ENCODE results near the gene SLC50A1. TPM values are rescaled to one million over a fixed set of nuclear protein-coding genes. Genes with fewer than 3 reads are reported as not detected.

Gene SLC50A1
- total and polyA plus RNA-seq, 12 donors: 5.5 to 33.7 (median 8.2) TPM

DNA sequence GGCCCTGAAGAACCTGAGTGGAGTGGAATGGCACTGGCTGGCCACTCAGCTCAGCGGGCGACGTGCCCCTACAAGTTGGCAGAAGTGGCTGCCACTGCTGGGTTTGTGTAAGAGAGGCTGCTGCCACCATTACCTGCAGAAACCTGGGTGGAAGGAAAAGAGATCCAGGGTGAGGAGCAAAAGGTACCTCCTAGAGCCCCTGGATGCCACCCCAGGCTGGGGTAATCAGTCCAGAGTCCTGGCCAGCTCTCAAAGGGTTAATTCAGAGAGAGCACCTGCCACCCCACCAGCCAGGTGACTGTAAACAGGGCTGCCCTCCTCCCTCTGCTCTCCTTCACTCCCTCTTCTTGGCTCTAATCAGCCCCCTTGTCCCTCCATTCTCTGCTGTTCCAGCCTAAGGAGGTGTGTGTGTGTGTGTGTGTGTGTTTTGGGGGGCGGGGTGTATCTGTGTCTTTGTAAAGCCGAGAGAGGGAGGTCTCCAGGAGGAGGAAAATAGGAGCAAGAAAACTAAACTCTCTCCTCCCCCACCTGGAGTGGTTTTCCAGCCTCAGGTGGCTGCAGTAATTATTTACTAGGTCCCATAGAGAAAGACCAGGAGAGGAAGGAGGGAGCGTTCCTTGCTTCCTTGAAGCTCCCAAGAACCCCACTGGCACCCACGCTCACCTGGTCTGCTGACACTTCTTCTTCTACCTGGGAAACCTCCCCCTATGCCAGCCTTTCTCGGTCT lies 50.6 kb downstream of the SLC50A1 start:
- ATAC-seq: no peak
- intact Hi-C loops (cut with DNase I): no loop called here
- 77 to 82% methylated on average over 8 of the region's 8 CpGs for WGBS, 2 donors
- no peak for DNase-seq
- H3K9me3 ChIP-seq: no peaks in the 10 kb centered on the region
- no peaks in the 10 kb centered on the region for H3K27me3 ChIP-seq
- peak overlapping the region in 1 of 10 donors; percentile 75 for H3K27ac ChIP-seq
- no peak overlapping the region for H3K4me3 ChIP-seq
- H3K36me3 ChIP-seq: no peaks in the 10 kb centered on the region
- TF ChIP-seq, protein P1, sequence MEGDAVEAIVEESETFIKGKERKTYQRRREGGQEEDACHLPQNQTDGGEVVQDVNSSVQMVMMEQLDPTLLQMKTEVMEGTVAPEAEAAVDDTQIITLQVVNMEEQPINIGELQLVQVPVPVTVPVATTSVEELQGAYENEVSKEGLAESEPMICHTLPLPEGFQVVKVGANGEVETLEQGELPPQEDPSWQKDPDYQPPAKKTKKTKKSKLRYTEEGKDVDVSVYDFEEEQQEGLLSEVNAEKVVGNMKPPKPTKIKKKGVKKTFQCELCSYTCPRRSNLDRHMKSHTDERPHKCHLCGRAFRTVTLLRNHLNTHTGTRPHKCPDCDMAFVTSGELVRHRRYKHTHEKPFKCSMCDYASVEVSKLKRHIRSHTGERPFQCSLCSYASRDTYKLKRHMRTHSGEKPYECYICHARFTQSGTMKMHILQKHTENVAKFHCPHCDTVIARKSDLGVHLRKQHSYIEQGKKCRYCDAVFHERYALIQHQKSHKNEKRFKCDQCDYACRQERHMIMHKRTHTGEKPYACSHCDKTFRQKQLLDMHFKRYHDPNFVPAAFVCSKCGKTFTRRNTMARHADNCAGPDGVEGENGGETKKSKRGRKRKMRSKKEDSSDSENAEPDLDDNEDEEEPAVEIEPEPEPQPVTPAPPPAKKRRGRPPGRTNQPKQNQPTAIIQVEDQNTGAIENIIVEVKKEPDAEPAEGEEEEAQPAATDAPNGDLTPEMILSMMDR (IDR thresholded peaks at IDR 0.05): no peak
- H3K4me1 ChIP-seq: peaks cover 0 to 14% (median 8%) of the 10 kb centered on the region in 9 donors

DNA sequence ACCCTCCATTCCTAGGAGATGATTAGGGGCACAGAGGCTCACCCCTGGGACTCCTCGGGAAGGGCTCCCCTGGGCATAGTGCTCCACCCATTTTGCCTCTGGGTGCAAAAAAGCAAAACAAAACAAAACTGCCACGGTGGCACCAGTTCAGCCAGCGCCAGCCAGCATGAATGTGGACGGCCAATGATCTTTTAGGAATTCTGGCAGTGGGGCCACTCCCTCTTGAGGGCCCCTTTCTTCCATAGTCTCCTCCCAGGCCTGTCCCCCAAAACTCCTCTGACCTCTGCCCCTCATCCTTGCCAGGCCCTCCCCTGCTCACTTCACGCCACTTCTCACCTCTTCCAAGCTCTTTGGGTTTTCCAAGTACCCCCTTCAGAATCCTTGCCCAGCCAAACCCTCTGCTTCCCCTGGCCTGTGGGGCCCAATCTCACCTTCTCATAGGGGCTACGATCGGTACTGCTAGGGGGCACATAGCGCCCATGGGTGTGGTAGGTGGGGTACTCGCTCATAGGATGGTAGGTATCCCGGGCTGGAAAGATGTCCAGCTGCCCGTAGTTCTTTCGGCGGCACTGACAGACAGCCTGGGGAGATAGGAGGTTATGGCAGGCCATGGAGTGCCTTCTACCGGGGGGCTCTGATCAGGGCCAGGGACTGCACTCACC lies 51.3 kb downstream of the SLC50A1 start:
- no peaks in the 10 kb centered on the region for H3K27me3 ChIP-seq
- no peak overlapping the region for H3K4me3 ChIP-seq
- H3K4me1 ChIP-seq: peaks cover 0 to 14% (median 8%) of the 10 kb centered on the region in 9 donors
- intact Hi-C loops (cut with DNase I): no loop called here
- 80 to 84% methylated on average over 14 of the region's 14 CpGs for WGBS, 2 donors
- no peaks in the 10 kb centered on the region for H3K36me3 ChIP-seq
- no peaks in the 10 kb centered on the region for H3K9me3 ChIP-seq
- ATAC-seq: no peak
- no peak for DNase-seq
- TF ChIP-seq, protein P1 (IDR thresholded peaks at IDR 0.05): no peak
- H3K27ac ChIP-seq: no peak overlapping the region

DNA sequence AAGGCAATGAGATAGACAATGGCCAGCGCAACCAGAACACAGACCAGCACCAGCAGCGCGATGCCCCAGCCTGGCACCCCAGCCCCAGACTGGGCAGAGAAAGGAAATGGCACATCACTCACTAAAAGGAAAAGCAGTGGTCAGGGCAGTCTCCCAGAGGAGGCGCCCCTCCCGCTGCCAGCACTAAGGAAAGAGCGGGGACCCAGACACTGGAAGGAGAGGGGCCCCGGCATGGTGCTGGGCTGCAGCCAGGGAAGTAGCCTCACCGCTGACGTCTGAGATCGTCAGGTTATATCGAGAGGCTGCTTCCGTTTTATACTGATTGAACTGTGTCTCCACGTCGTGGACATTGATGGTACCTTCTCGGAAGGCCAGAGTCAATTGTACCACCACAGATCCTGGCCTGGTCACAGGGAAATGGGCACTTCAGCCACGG lies 51.8 kb downstream of the SLC50A1 start:
- no peak for DNase-seq
- no peaks in the 10 kb centered on the region for H3K27me3 ChIP-seq
- no peaks in the 10 kb centered on the region for H3K36me3 ChIP-seq
- ATAC-seq: no peak
- no peak overlapping the region for H3K4me3 ChIP-seq
- no peak overlapping the region for H3K27ac ChIP-seq
- TF ChIP-seq, protein P1 (IDR thresholded peaks at IDR 0.05): no peak
- H3K4me1 ChIP-seq: peaks cover 0 to 17% (median 8%) of the 10 kb centered on the region in 9 donors
- WGBS, 2 donors: 80 to 83% methylated on average over 16 of the region's 16 CpGs
- intact Hi-C loops (cut with DNase I): no loop called here
- no peaks in the 10 kb centered on the region for H3K9me3 ChIP-seq

DNA sequence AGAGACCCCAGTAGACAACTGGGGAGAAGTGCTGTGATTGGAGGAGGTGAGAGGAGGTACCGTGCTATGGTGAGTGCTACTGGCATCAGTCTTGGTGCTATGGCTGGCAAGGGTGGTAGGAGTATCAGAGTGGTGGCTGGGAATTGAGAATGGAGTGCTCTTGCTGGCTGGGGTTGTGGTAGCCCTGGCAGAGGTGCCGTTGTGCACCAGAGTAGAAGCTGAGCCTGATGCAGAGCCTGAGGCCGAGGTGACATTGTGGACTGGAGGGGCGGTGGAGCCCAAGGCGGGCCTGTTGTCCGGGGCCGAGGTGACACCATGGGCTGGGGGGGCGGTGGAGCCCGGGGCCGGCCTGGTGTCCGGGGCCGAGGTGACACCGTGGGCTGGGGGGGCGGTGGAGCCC lies 52.6 kb downstream of the SLC50A1 start:
- H3K36me3 ChIP-seq: no peaks in the 10 kb centered on the region
- TF ChIP-seq, protein P1 (IDR thresholded peaks at IDR 0.05): no peak
- ATAC-seq (no peak), DNase-seq (no peak)
- intact Hi-C loops (cut with DNase I): no loop called here
- no peak overlapping the region for H3K27ac ChIP-seq
- H3K27me3 ChIP-seq: no peaks in the 10 kb centered on the region
- H3K4me1 ChIP-seq: peaks cover 3 to 25% (median 16%) of the 10 kb centered on the region in 9 donors
- H3K9me3 ChIP-seq: no peaks in the 10 kb centered on the region
- no peak overlapping the region for H3K4me3 ChIP-seq
- WGBS, 2 donors: 93 to 95% methylated on average over 12 to 14 of the region's 14 CpGs

Other genes starting within 250 kb of the SLC50A1 start
- 10 to 100 TPM; 29.9 to 66.4 (median 39.4) TPM for gene PMVK, start 199.1 kb upstream of the SLC50A1 start, total RNA-seq
- 10 to 100 TPM; 40.2 to 42.9 TPM for gene PMVK, start 199.1 kb upstream of the SLC50A1 start, polyA plus RNA-seq
- gene PBXIP1, start 179.8 kb upstream of the SLC50A1 start, total RNA-seq: 10 to 100 TPM; 38.3 to 75.0 (median 48.8) TPM
- gene PBXIP1, start 179.8 kb upstream of the SLC50A1 start, polyA plus RNA-seq: 10 to 100 TPM; 25.4 to 33.0 TPM
- gene PYGO2, start 174.1 kb upstream of the SLC50A1 start, total RNA-seq: 10 to 100 TPM in 9 of 10 donors, 1 to 10 TPM in 1; 8.8 to 18.0 (median 13.9) TPM
- gene PYGO2, start 174.1 kb upstream of the SLC50A1 start, polyA plus RNA-seq: 10 to 100 TPM; 11.9 to 12.1 TPM
- 10 to 100 TPM; 42.6 to 95.7 (median 57.8) TPM for gene SHC1, start 165.1 kb upstream of the SLC50A1 start, total RNA-seq
- gene SHC1, start 165.1 kb upstream of the SLC50A1 start, polyA plus RNA-seq: 10 to 100 TPM; 35.6 to 58.3 TPM
- 10 to 100 TPM; 10.9 to 30.9 (median 17.5) TPM for gene CKS1B, start 161.2 kb upstream of the SLC50A1 start, total RNA-seq
- 10 to 100 TPM in 1 of 2 donors, 1 to 10 TPM in 1; 4.6 to 36.7 TPM for gene CKS1B, start 161.2 kb upstream of the SLC50A1 start, polyA plus RNA-seq
- gene FLAD1, start 152.5 kb upstream of the SLC50A1 start, total RNA-seq: 10 to 100 TPM; 20.1 to 36.8 (median 24.1) TPM
- gene FLAD1, start 152.5 kb upstream of the SLC50A1 start, polyA plus RNA-seq: 10 to 100 TPM; 25.1 to 41.6 TPM
- not detected for gene LENEP, start 142.3 kb upstream of the SLC50A1 start, total RNA-seq
- not detected for gene LENEP, start 142.3 kb upstream of the SLC50A1 start, polyA plus RNA-seq
- gene ZBTB7B, start 133.1 kb upstream of the SLC50A1 start, total RNA-seq: 10 to 100 TPM; 25.7 to 54.7 (median 34.5) TPM
- gene ZBTB7B, start 133.1 kb upstream of the SLC50A1 start, polyA plus RNA-seq: 10 to 100 TPM; 41.1 to 51.6 TPM
- gene DCST2, start 102.1 kb upstream of the SLC50A1 start, total RNA-seq: under 1 TPM in 9 of 10 donors, not detected in 1; 0.15 to 0.67 (median 0.30) TPM
- gene DCST2, start 102.1 kb upstream of the SLC50A1 start, polyA plus RNA-seq: 1 to 10 TPM in 1 of 2 donors, under 1 TPM in 1; 0.38 to 1.8 TPM
- not detected for gene DCST1, start 102.0 kb upstream of the SLC50A1 start, total RNA-seq
- under 1 TPM in 1 of 2 donors, not detected in 1; 0.29 TPM for gene DCST1, start 102.0 kb upstream of the SLC50A1 start, polyA plus RNA-seq
- 100 to 1,000 TPM in 1 of 10 donors, 10 to 100 TPM in 9; 46.7 to 146 (median 58.5) TPM for gene ADAM15, start 84.5 kb upstream of the SLC50A1 start, total RNA-seq
- gene ADAM15, start 84.5 kb upstream of the SLC50A1 start, polyA plus RNA-seq: 100 to 1,000 TPM; 144 to 305 TPM
- gene EFNA4, start 72.1 kb upstream of the SLC50A1 start, total RNA-seq: 1 to 10 TPM in 8 of 10 donors, under 1 TPM in 2; 0.49 to 2.8 (median 1.8) TPM
- 1 to 10 TPM; 4.2 to 5.4 TPM for gene EFNA4, start 72.1 kb upstream of the SLC50A1 start, polyA plus RNA-seq
- 1 to 10 TPM in 1 of 10 donors, under 1 TPM in 8, not detected in 1; 0.23 to 1.9 (median 0.46) TPM for gene EFNA3, start 57.0 kb upstream of the SLC50A1 start, total RNA-seq
- 1 to 10 TPM in 1 of 2 donors, under 1 TPM in 1; 0.95 to 1.8 TPM for gene EFNA3, start 57.0 kb upstream of the SLC50A1 start, polyA plus RNA-seq
- gene EFNA1, start 8.0 kb upstream of the SLC50A1 start, total RNA-seq: 10 to 100 TPM; 28.9 to 50.0 (median 35.6) TPM
- gene EFNA1, start 8.0 kb upstream of the SLC50A1 start, polyA plus RNA-seq: 100 to 1,000 TPM in 1 of 2 donors, 10 to 100 TPM in 1; 44.2 to 104 TPM
- gene DPM3, start 4.7 kb downstream of the SLC50A1 start, total RNA-seq: 10 to 100 TPM; 48.2 to 70.9 (median 53.4) TPM
- 100 to 1,000 TPM; 144 to 304 TPM for gene DPM3, start 4.7 kb downstream of the SLC50A1 start, polyA plus RNA-seq
- 100 to 1,000 TPM in 9 of 10 donors, 10 to 100 TPM in 1; 96.1 to 173 (median 114) TPM for gene KRTCAP2, start 37.5 kb downstream of the SLC50A1 start, total RNA-seq
- 100 to 1,000 TPM; 302 to 355 TPM for gene KRTCAP2, start 37.5 kb downstream of the SLC50A1 start, polyA plus RNA-seq
- under 1 TPM in 2 of 10 donors, not detected in 8; 0.10 to 0.35 TPM for gene TRIM46, start 38.0 kb downstream of the SLC50A1 start, total RNA-seq
- under 1 TPM; 0.04 to 0.07 TPM for gene TRIM46, start 38.0 kb downstream of the SLC50A1 start, polyA plus RNA-seq
- gene THBS3, start 72.0 kb downstream of the SLC50A1 start, total RNA-seq: 1 to 10 TPM; 3.8 to 8.8 (median 6.4) TPM
- 10 to 100 TPM in 1 of 2 donors, 1 to 10 TPM in 1; 4.9 to 23.5 TPM for gene THBS3, start 72.0 kb downstream of the SLC50A1 start, polyA plus RNA-seq
- 10 to 100 TPM; 13.1 to 25.8 (median 17.1) TPM for gene MTX1, start 72.8 kb downstream of the SLC50A1 start, total RNA-seq
- 10 to 100 TPM; 33.9 to 49.7 TPM for gene MTX1, start 72.8 kb downstream of the SLC50A1 start, polyA plus RNA-seq
- 10 to 100 TPM in 7 of 10 donors, 1 to 10 TPM in 3; 8.6 to 21.0 (median 11.3) TPM for gene ENTREP3, start 119.6 kb downstream of the SLC50A1 start, total RNA-seq
- gene ENTREP3, start 119.6 kb downstream of the SLC50A1 start, polyA plus RNA-seq: 10 to 100 TPM in 1 of 2 donors, 1 to 10 TPM in 1; 7.1 to 13.7 TPM
- 10 to 100 TPM; 54.1 to 73.1 (median 60.1) TPM for gene SCAMP3, start 126.5 kb downstream of the SLC50A1 start, total RNA-seq
- 100 to 1,000 TPM in 1 of 2 donors, 10 to 100 TPM in 1; 47.9 to 109 TPM for gene SCAMP3, start 126.5 kb downstream of the SLC50A1 start, polyA plus RNA-seq
- 10 to 100 TPM; 12.5 to 21.9 (median 18.0) TPM for gene CLK2, start 137.7 kb downstream of the SLC50A1 start, total RNA-seq
- 10 to 100 TPM; 17.4 to 47.1 TPM for gene CLK2, start 137.7 kb downstream of the SLC50A1 start, polyA plus RNA-seq
- gene HCN3, start 141.6 kb downstream of the SLC50A1 start, total RNA-seq: 1 to 10 TPM in 5 of 10 donors, under 1 TPM in 5; 0.68 to 1.7 (median 1.0) TPM
- gene HCN3, start 141.6 kb downstream of the SLC50A1 start, polyA plus RNA-seq: 1 to 10 TPM in 1 of 2 donors, under 1 TPM in 1; 0.81 to 3.2 TPM
- gene PKLR, start 165.6 kb downstream of the SLC50A1 start, total RNA-seq: under 1 TPM in 1 of 10 donors, not detected in 9; 0.11 TPM
- not detected for gene PKLR, start 165.6 kb downstream of the SLC50A1 start, polyA plus RNA-seq
- 100 to 1,000 TPM in 1 of 10 donors, 10 to 100 TPM in 9; 63.1 to 108 (median 76.9) TPM for gene FDPS, start 173.0 kb downstream of the SLC50A1 start, total RNA-seq
- gene FDPS, start 173.0 kb downstream of the SLC50A1 start, polyA plus RNA-seq: 100 to 1,000 TPM; 109 to 113 TPM
- 10 to 100 TPM; 11.4 to 22.8 (median 15.1) TPM for gene RUSC1, start 185.0 kb downstream of the SLC50A1 start, total RNA-seq
- gene RUSC1, start 185.0 kb downstream of the SLC50A1 start, polyA plus RNA-seq: 10 to 100 TPM; 25.0 to 26.4 TPM